HEK293 (cell line): Measurements from ENCODE around the gene OVOL3.

Experiments used
- GFI1B ChIP-seq: fragments of 450-650 bp; formaldehyde crosslinking; IDR thresholded peaks from 2 replicates; pipeline ENCODE4 v1.5.1; 2016; ENCODE audit warnings: missing biosample characterization, missing genetic modification characterization
- PRDM2 ChIP-seq: fragments of 450-650 bp; formaldehyde crosslinking; IDR thresholded peaks from 2 replicates; pipeline ENCODE4 v1.5.1; 2016; ENCODE audit warnings: missing biosample characterization, missing genetic modification characterization, borderline replicate concordance
- TCF7L2 ChIP-seq: IDR thresholded peaks from 2 replicates; pipeline ENCODE4 v1.6.1; 2011; ENCODE audit warnings: low read depth, mild to moderate bottlenecking, inconsistent platforms, low read length, moderate library complexity, borderline replicate concordance
- YY1 ChIP-seq: fragments of 450-650 bp; formaldehyde crosslinking; IDR thresholded peaks from 2 replicates; pipeline ENCODE4 v1.5.1; 2018; ENCODE audit warnings: missing biosample characterization, missing genetic modification characterization
- ZBTB10 ChIP-seq: fragments of 450-650 bp; formaldehyde crosslinking; IDR thresholded peaks from 2 replicates; pipeline ENCODE4 v1.5.1; 2016; ENCODE audit warnings: missing biosample characterization, missing genetic modification characterization
- ZNF10 ChIP-seq: fragments of 450-650 bp; formaldehyde crosslinking; IDR thresholded peaks from 2 replicates; pipeline ENCODE4 v1.5.1; 2017; ENCODE audit warnings: missing biosample characterization, missing genetic modification characterization
- ZNF114 ChIP-seq: fragments of 450-650 bp; formaldehyde crosslinking; IDR thresholded peaks from 2 replicates; pipeline ENCODE4 v1.5.0; 2017; ENCODE audit warnings: missing biosample characterization, missing genetic modification characterization
- ZNF175 ChIP-seq: fragments of 450-650 bp; formaldehyde crosslinking; IDR thresholded peaks from 2 replicates; pipeline ENCODE4 v1.5.1; 2016; ENCODE audit warnings: missing biosample characterization, missing genetic modification characterization
- ZNF266 ChIP-seq: fragments of 450-650 bp; formaldehyde crosslinking; IDR thresholded peaks from 2 replicates; pipeline ENCODE4 v1.5.1; 2016; ENCODE audit warnings: missing biosample characterization, missing genetic modification characterization, low read depth
- ZNF335 ChIP-seq: fragments of 450-650 bp; formaldehyde crosslinking; conservative IDR thresholded peaks from 2 replicates; pipeline ENCODE4 v1.5.1; 2016; ENCODE audit warnings: missing biosample characterization, missing genetic modification characterization
- ZNF398 ChIP-seq: fragments of 450-650 bp; formaldehyde crosslinking; IDR thresholded peaks from 2 replicates; pipeline ENCODE4 v1.5.1; 2017; ENCODE audit warnings: missing biosample characterization, missing genetic modification characterization
- ZNF404 ChIP-seq: fragments of 450-650 bp; formaldehyde crosslinking; IDR thresholded peaks from 2 replicates; pipeline ENCODE4 v1.5.1; 2017; ENCODE audit warnings: missing biosample characterization, missing genetic modification characterization
- ZNF473 ChIP-seq: fragments of 450-650 bp; formaldehyde crosslinking; IDR thresholded peaks from 2 replicates; pipeline ENCODE4 v1.5.1; 2017; ENCODE audit warnings: missing biosample characterization, missing genetic modification characterization
- ZNF530 ChIP-seq: fragments of 450-650 bp; formaldehyde crosslinking; IDR thresholded peaks from 2 replicates; pipeline ENCODE4 v1.5.1; 2016; ENCODE audit warnings: low read depth, missing biosample characterization, missing genetic modification characterization
- ZNF580 ChIP-seq: fragments of 450-650 bp; formaldehyde crosslinking; IDR thresholded peaks from 2 replicates; pipeline ENCODE4 v1.5.1; 2016; ENCODE audit warnings: missing biosample characterization, missing genetic modification characterization
- ZNF600 ChIP-seq: fragments of 450-650 bp; formaldehyde crosslinking; IDR thresholded peaks from 2 replicates; pipeline ENCODE4 v1.5.1; 2016; ENCODE audit warnings: missing biosample characterization, missing genetic modification characterization
- ZNF658 ChIP-seq: fragments of 450-650 bp; formaldehyde crosslinking; IDR thresholded peaks from 2 replicates; pipeline ENCODE4; 2016; ENCODE audit warnings: missing biosample characterization, missing genetic modification characterization
- ZNF776 ChIP-seq: fragments of 450-650 bp; formaldehyde crosslinking; IDR thresholded peaks from 2 replicates; pipeline ENCODE4 v1.5.0; 2017; ENCODE audit warnings: missing biosample characterization, missing genetic modification characterization, borderline replicate concordance
- ZNF785 ChIP-seq: fragments of 450-650 bp; formaldehyde crosslinking; IDR thresholded peaks from 2 replicates; pipeline ENCODE4 v1.5.1; 2016; ENCODE audit warnings: missing biosample characterization, missing genetic modification characterization
- ZSCAN16 ChIP-seq: fragments of 450-650 bp; formaldehyde crosslinking; IDR thresholded peaks from 2 replicates; pipeline ENCODE4 v1.5.1; 2016; ENCODE audit warnings: missing biosample characterization, missing genetic modification characterization
- TF ChIP-seq, protein P1 (sequence below): fragments of 450-650 bp; formaldehyde crosslinking; IDR thresholded peaks from 2 replicates; pipeline ENCODE4 v1.5.1; 2017; ENCODE audit warnings: missing biosample characterization, missing genetic modification characterization
- TF ChIP-seq, protein P2 (sequence below): fragments of 450-650 bp; formaldehyde crosslinking; IDR thresholded peaks from 2 replicates; pipeline ENCODE4 v1.5.1; 2016; ENCODE audit warnings: missing biosample characterization, missing genetic modification characterization

Gene OVOL3

DNA sequence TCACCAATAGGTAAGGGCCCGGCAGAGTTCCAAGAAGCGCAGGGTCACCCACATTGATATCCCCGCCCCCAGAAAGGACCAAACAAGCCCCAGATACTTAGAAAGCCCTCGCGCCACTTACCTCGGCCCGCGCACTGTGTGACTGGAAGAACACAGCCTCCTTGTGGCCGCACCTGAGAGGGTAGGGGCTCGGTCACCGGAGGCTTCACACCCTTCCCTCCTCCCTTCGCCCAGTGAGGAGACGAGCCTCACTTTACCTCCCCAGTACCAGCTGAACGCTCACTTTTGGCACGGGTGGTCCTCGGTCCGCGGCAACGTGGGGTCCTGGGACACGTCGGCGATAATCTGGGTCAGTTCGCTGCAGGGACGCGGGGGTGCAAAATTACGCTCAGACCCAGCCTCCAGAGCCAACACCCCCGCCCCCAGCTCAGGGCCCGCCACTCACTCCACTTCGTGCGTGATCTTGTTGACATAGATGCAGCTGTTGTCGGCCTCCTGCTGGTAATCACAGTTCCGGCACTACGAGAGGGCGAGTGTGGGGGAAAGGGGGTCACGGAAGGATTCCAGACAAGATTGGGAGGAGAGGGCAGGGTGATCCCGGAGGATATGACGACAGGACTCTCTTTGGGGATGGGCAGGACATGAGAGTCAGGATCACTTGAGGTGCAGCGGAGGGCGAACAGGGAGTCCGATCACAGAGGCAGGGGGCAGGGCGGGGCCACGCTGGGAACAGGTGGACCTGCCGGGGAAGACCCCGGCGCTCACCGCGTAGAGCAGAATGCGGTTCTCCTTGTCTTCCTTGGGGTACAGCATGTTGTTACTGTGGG is 3.2 kb downstream of the OVOL3 start (continued):
- TF ChIP-seq ZNF530 (tag by site-specific recombination) (no peak), GFI1B (tag by site-specific recombination) (peak; percentile 41; the same call in 1 of the 2 replicates), ZBTB10 (tag by site-specific recombination) (no peak; the same call in 1 of the 2 replicates), ZNF776 (tag by site-specific recombination) (no peak), ZSCAN16 (peak; percentile 54; the same call in 1 of the 2 replicates), ZNF580 (tag by site-specific recombination) (no peak), ZNF600 (tag by site-specific recombination) (no peak), ZNF658 (tag by site-specific recombination) (no peak; the same call in 1 of the 2 replicates), ZNF10 (tag by site-specific recombination) (peak; percentile 95), PRDM2 (tag by site-specific recombination) (peak; percentile 86; the same call in 1 of the 2 replicates), ZNF266 (tag by site-specific recombination) (no peak), TCF7L2 (no peak), ZNF473 (tag by site-specific recombination) (peak; percentile 34; the same call in 1 of the 2 replicates), ZNF404 (no peak), YY1 (tag by site-specific recombination) (no peak), ZNF398 (tag by site-specific recombination) (peak; percentile 88), ZNF114 (tag by site-specific recombination) (no peak), ZNF335 (tag by site-specific recombination) (no peak), ZNF175 (no peak), ZNF785 (no peak)
- TF ChIP-seq, protein P1, sequence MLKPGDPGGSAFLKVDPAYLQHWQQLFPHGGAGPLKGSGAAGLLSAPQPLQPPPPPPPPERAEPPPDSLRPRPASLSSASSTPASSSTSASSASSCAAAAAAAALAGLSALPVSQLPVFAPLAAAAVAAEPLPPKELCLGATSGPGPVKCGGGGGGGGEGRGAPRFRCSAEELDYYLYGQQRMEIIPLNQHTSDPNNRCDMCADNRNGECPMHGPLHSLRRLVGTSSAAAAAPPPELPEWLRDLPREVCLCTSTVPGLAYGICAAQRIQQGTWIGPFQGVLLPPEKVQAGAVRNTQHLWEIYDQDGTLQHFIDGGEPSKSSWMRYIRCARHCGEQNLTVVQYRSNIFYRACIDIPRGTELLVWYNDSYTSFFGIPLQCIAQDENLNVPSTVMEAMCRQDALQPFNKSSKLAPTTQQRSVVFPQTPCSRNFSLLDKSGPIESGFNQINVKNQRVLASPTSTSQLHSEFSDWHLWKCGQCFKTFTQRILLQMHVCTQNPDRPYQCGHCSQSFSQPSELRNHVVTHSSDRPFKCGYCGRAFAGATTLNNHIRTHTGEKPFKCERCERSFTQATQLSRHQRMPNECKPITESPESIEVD, result no peak
- TF ChIP-seq, protein P2, sequence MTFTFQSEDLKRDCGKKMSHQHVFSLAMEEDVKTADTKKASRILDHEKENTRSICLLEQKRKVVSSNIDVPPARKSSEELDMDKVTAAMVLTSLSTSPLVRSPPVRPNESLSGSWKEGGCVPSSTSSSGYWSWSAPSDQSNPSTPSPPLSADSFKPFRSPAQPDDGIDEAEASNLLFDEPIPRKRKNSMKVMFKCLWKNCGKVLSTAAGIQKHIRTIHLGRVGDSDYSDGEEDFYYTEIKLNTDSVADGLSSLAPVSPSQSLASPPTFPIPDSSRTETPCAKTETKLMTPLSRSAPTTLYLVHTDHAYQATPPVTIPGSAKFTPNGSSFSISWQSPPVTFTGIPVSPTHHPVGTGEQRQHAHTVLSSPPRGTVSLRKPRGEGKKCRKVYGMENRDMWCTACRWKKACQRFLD, result peak; percentile 52; the same call in 1 of the 2 replicates
